HEK293 (cell line): ENCODE measurements around the gene XBP1.

Source experiments
- MZF1 ChIP-seq: fragments of 450-650 bp; formaldehyde crosslinking; IDR thresholded peaks from 2 replicates; pipeline ENCODE4 v1.5.1; 2017; ENCODE audit warnings: missing biosample characterization, missing genetic modification characterization, borderline replicate concordance
- ZNF350 ChIP-seq: fragments of 450-650 bp; formaldehyde crosslinking; IDR thresholded peaks from 2 replicates; pipeline ENCODE4 v1.5.0; 2017; ENCODE audit warnings: missing biosample characterization, mild to moderate bottlenecking, missing genetic modification characterization
- ZNF423 ChIP-seq: fragments of 450-650 bp; formaldehyde crosslinking; IDR thresholded peaks from 2 replicates; pipeline ENCODE4 v1.5.1; 2016; ENCODE audit warnings: missing biosample characterization, missing genetic modification characterization
- TF ChIP-seq, protein P1 (sequence below): fragments of 450-650 bp; formaldehyde crosslinking; IDR thresholded peaks from 2 replicates; pipeline ENCODE4 v1.5.1; 2016; ENCODE audit warnings: missing biosample characterization, missing genetic modification characterization, low read depth

DNA sequence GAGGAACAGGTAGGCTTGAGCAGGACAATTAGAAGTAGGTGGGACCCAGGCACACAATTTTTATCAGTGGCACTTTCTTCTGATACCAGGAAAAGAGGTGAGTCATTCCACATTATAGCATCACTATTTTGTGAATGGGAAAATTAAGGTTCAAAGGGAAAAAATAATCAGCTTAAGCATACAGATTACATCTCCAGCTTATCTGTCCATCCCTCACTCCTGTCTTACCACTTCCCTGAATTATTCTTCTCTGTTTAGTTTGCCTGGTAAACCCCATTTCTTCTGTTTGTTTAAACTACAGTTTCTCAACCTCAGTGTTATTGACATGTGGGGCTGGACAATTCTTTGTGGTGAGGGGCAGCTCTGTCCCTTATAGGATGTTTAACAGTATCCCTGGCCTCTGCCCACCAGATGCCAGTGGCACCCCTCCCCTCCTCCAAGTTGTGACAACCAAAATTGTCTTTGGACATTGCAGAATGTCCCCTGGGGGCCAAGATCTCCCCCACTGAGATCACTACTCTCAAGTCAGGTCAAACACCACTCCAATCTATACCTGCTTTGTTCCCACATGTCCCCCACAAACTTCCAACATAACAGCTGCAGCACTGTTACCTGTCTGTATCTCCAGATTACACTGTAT is 8.5 kb upstream of the XBP1 start:
- TF ChIP-seq, protein P1, sequence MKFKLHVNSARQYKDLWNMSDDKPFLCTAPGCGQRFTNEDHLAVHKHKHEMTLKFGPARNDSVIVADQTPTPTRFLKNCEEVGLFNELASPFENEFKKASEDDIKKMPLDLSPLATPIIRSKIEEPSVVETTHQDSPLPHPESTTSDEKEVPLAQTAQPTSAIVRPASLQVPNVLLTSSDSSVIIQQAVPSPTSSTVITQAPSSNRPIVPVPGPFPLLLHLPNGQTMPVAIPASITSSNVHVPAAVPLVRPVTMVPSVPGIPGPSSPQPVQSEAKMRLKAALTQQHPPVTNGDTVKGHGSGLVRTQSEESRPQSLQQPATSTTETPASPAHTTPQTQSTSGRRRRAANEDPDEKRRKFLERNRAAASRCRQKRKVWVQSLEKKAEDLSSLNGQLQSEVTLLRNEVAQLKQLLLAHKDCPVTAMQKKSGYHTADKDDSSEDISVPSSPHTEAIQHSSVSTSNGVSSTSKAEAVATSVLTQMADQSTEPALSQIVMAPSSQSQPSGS (tag by site-specific recombination) = no peak
- no peak for TF ChIP-seq MZF1
- TF ChIP-seq ZNF350 (tag by site-specific recombination) = no peak
- TF ChIP-seq ZNF423 (tag by site-specific recombination) = no peak
